Body of pancreas (tissue), 4 donors: ENCODE results near the gene SLC29A3.

ENCODE experiments used
- POLR2A ChIP-seq, 3 donors: fragments of 450-650 bp; IDR thresholded peaks; one replicate each; pipeline ENCODE4 v1.6.1; 2016; ENCODE audit warnings: antibody characterized with exemption in 3 of 3, mild to moderate bottlenecking in 2 of 3
- TF ChIP-seq, protein P1 (sequence below), 7 experiments: fragments of 450-650 bp in 4 of 7; fragments of 200-600 bp in 3 of 7; sonication (generic) in 3 of 7; IDR thresholded peaks; one replicate each; pipeline ENCODE4 v1.5.1; 2016 to 2019; ENCODE audit warnings: antibody characterized with exemption in 7 of 7

- TF ChIP-seq POLR2A (IDR thresholded peaks at IDR 0.05): no peak
- TF ChIP-seq, protein P1, sequence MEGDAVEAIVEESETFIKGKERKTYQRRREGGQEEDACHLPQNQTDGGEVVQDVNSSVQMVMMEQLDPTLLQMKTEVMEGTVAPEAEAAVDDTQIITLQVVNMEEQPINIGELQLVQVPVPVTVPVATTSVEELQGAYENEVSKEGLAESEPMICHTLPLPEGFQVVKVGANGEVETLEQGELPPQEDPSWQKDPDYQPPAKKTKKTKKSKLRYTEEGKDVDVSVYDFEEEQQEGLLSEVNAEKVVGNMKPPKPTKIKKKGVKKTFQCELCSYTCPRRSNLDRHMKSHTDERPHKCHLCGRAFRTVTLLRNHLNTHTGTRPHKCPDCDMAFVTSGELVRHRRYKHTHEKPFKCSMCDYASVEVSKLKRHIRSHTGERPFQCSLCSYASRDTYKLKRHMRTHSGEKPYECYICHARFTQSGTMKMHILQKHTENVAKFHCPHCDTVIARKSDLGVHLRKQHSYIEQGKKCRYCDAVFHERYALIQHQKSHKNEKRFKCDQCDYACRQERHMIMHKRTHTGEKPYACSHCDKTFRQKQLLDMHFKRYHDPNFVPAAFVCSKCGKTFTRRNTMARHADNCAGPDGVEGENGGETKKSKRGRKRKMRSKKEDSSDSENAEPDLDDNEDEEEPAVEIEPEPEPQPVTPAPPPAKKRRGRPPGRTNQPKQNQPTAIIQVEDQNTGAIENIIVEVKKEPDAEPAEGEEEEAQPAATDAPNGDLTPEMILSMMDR (IDR thresholded peaks at IDR 0.05): no peak
Measured at GRCh38 chr10:71396711-71397295, 77.7 kb downstream of the SLC29A3 start, which contains the start of gene CDH23.
